ENCODE results near the gene NR6A1. TPM values are rescaled to one million over a fixed set of nuclear protein-coding genes. Genes with fewer than 3 reads are reported as not detected.

Gene NR6A1
- total RNA-seq, 1 experiment from 2014 or later: 164 TPM

- Mint-ChIP-seq H3K4me3 (no peak overlapping the region), H3K9me3 (no peaks in the 10 kb centered on the region), H3K36me3 (no peaks in the 10 kb centered on the region), H3K27me3 (ENCODE audit: low read depth) (no peaks in the 10 kb centered on the region), H3K27ac (no peak overlapping the region; the same call in 1 of the 2 replicates), H3K4me1 (peaks cover 4% of the 10 kb centered on the region)
- no peak for DNase-seq (ENCODE audit: low spot score)
- CTCF ChIA-PET: no interaction called here
- no peak for ATAC-seq
- TF ChIP-seq ZNF532 (CRISPR knock-in tag; IDR thresholded peaks at IDR 0.05; ENCODE audit: borderline replicate concordance): no peak
- TF ChIP-seq MXD4 (CRISPR knock-in tag; IDR thresholded peaks at IDR 0.05; ENCODE audit: borderline replicate concordance): no peak
- no peak for TF ChIP-seq GRHL2 (CRISPR knock-in tag; IDR thresholded peaks at IDR 0.05; ENCODE audit: insufficient replicate concordance, severe bottlenecking)
- TF ChIP-seq SMAD4 (CRISPR knock-in tag; IDR thresholded peaks at IDR 0.05): no peak
- no peak for TF ChIP-seq ZNF232 (CRISPR knock-in tag; IDR thresholded peaks at IDR 0.05)
- TF ChIP-seq NR2C2 (CRISPR knock-in tag; IDR thresholded peaks at IDR 0.05): no peak
- POLR2A ChIA-PET: interaction anchor here (0.6 kb wide), 1 partner anchor 362 kb away, joined by 3 read pairs; no protein-coding TSS in a partner anchor
Measured at GRCh38 chr9:124805186-124805585, 34.1 kb upstream of the NR6A1 start.

- DNase-seq (ENCODE audit: low spot score) (no peak), ATAC-seq (no peak)
- Mint-ChIP-seq H3K36me3 (no peaks in the 10 kb centered on the region), H3K4me1 (peaks cover 4% of the 10 kb centered on the region; the same call in 1 of the 2 replicates), H3K4me3 (no peak overlapping the region), H3K9me3 (no peaks in the 10 kb centered on the region), H3K27ac (no peak overlapping the region), H3K27me3 (ENCODE audit: low read depth) (no peaks in the 10 kb centered on the region)
- ChIA-PET POLR2A (no interaction called here), CTCF (interaction anchor here (0.5 to 1.6 kb wide), 4 partner anchors 27 to 267 kb away, joined by 3 to 6 read pairs (median 4); partner anchors contain the start of genes ARPC5L, OLFML2A and RPL35)
- TF ChIP-seq IRF1 (CRISPR knock-in tag; IDR thresholded peaks at IDR 0.05) (no peak), ZNF219 (CRISPR knock-in tag; IDR thresholded peaks at IDR 0.05; ENCODE audit: borderline replicate concordance) (no peak), ELF4 (CRISPR knock-in tag; IDR thresholded peaks at IDR 0.05; ENCODE audit: low read depth) (no peak), ZSCAN18 (CRISPR knock-in tag; IDR thresholded peaks at IDR 0.05) (no peak), FOXP1 (CRISPR knock-in tag; IDR thresholded peaks at IDR 0.05; ENCODE audit: borderline replicate concordance) (no peak), ETV6 (CRISPR knock-in tag; IDR thresholded peaks at IDR 0.05) (no peak), ZNF416 (CRISPR knock-in tag; IDR thresholded peaks at IDR 0.05) (no peak), TEAD1 (CRISPR knock-in tag; IDR thresholded peaks at IDR 0.05) (no peak), HMGXB4 (CRISPR knock-in tag; IDR thresholded peaks at IDR 0.05) (no peak), AFF4 (CRISPR knock-in tag; IDR thresholded peaks at IDR 0.05; ENCODE audit: borderline replicate concordance) (no peak), ZNF281 (CRISPR knock-in tag; IDR thresholded peaks at IDR 0.05) (no peak), ZNF317 (CRISPR knock-in tag; IDR thresholded peaks at IDR 0.05; ENCODE audit: borderline replicate concordance, low read depth) (no peak)
Measured at GRCh38 chr9:124803911-124804310, 32.8 kb upstream of the NR6A1 start.

Data from WTC11 (cell line).